ES-I3 (cell line): Measurements from ENCODE around the gene ATXN1.

Experiments
- H3K36me3 ChIP-seq: 2 replicates; pipeline ENCODE4 v1.6.1; 2013; ENCODE audit warnings: mild to moderate bottlenecking, low read length, control low read depth, moderate library complexity; ENCODE audit not compliant: insufficient read depth
- H3K4me1 ChIP-seq: 2 replicates; pipeline ENCODE4 v1.6.1; 2013; ENCODE audit warnings: mild to moderate bottlenecking, control low read depth, low read length; ENCODE audit not compliant: insufficient read depth
- H3K9ac ChIP-seq: 2 replicates; pipeline ENCODE4 v1.6.1; 2013; ENCODE audit warnings: low read depth, mild to moderate bottlenecking, low read length, moderate library complexity
- H3K9me3 ChIP-seq: 2 replicates; pipeline ENCODE4 v1.6.1; 2013; ENCODE audit warnings: mild to moderate bottlenecking, low read length, moderate library complexity; ENCODE audit not compliant: control insufficient read depth, insufficient read depth

Gene ATXN1

GRCh38 chr6:16505711-16506357 is 255.4 kb downstream of the ATXN1 start:
- Histone ChIP-seq H3K36me3 (no peaks in the 10 kb centered on the region), H3K4me1 (no peaks in the 10 kb centered on the region), H3K9me3 (no peaks in the 10 kb centered on the region), H3K9ac (no peak overlapping the region)

- Histone ChIP-seq H3K36me3 (no peaks in the 10 kb centered on the region), H3K4me1 (no peaks in the 10 kb centered on the region), H3K9me3 (no peaks in the 10 kb centered on the region), H3K9ac (no peak overlapping the region)
These were observed 256.7 kb downstream of the ATXN1 start for GRCh38 chr6:16504609-16505008.

- Histone ChIP-seq H3K36me3 (no peaks in the 10 kb centered on the region), H3K9me3 (no peaks in the 10 kb centered on the region), H3K9ac (no peak overlapping the region), H3K4me1 (no peaks in the 10 kb centered on the region)
These were observed 257.3 kb downstream of the ATXN1 start for GRCh38 chr6:16503970-16504415.

GRCh38 chr6:16503241-16503775 is 258.0 kb downstream of the ATXN1 start:
- H3K4me1 ChIP-seq: no peaks in the 10 kb centered on the region

GRCh38 chr6:16498957-16499356 is 262.3 kb downstream of the ATXN1 start:
- Histone ChIP-seq H3K36me3 (no peaks in the 10 kb centered on the region), H3K4me1 (peaks cover 31% of the 10 kb centered on the region), H3K9ac (no peak overlapping the region), H3K9me3 (no peaks in the 10 kb centered on the region)

More at GRCh38 chr6:16503241-16503775, 258.0 kb downstream of the ATXN1 start:
- no peaks in the 10 kb centered on the region for H3K9me3 ChIP-seq
- H3K36me3 ChIP-seq: no peaks in the 10 kb centered on the region
- H3K9ac ChIP-seq: no peak overlapping the region

GRCh38 chr6:16498237-16498636 is 263.0 kb downstream of the ATXN1 start:
- Histone ChIP-seq H3K9ac (no peak overlapping the region), H3K4me1 (peaks cover 37% of the 10 kb centered on the region), H3K9me3 (no peaks in the 10 kb centered on the region)

GRCh38 chr6:16496991-16497801 is 264.1 kb downstream of the ATXN1 start:
- Histone ChIP-seq H3K9me3 (no peaks in the 10 kb centered on the region), H3K4me1 (peaks cover 40% of the 10 kb centered on the region), H3K9ac (no peak overlapping the region), H3K36me3 (no peaks in the 10 kb centered on the region)

More at GRCh38 chr6:16498237-16498636, 263.0 kb downstream of the ATXN1 start:
- no peaks in the 10 kb centered on the region for H3K36me3 ChIP-seq

GRCh38 chr6:16496210-16496609 is 265.1 kb downstream of the ATXN1 start:
- H3K9ac ChIP-seq: no peak overlapping the region
- H3K9me3 ChIP-seq: no peaks in the 10 kb centered on the region
- no peaks in the 10 kb centered on the region for H3K36me3 ChIP-seq
- H3K4me1 ChIP-seq: peaks cover 40% of the 10 kb centered on the region

- H3K4me1 ChIP-seq: peaks cover 40% of the 10 kb centered on the region
- no peaks in the 10 kb centered on the region for H3K36me3 ChIP-seq
- no peak overlapping the region for H3K9ac ChIP-seq
- no peaks in the 10 kb centered on the region for H3K9me3 ChIP-seq
These were observed 266.5 kb downstream of the ATXN1 start for GRCh38 chr6:16494793-16495192.

GRCh38 chr6:16493802-16494201 is 267.5 kb downstream of the ATXN1 start:
- peaks cover 40% of the 10 kb centered on the region for H3K4me1 ChIP-seq
- no peaks in the 10 kb centered on the region for H3K9me3 ChIP-seq
- no peak overlapping the region for H3K9ac ChIP-seq
- H3K36me3 ChIP-seq: no peaks in the 10 kb centered on the region

- Histone ChIP-seq H3K4me1 (peaks cover 40% of the 10 kb centered on the region), H3K9me3 (no peaks in the 10 kb centered on the region), H3K36me3 (no peaks in the 10 kb centered on the region), H3K9ac (no peak overlapping the region)
These were observed 268.1 kb downstream of the ATXN1 start for GRCh38 chr6:16493112-16493511.

GRCh38 chr6:16491666-16492313 is 269.5 kb downstream of the ATXN1 start:
- Histone ChIP-seq H3K9me3 (no peaks in the 10 kb centered on the region), H3K9ac (no peak overlapping the region), H3K36me3 (no peaks in the 10 kb centered on the region), H3K4me1 (peaks cover 30% of the 10 kb centered on the region)

GRCh38 chr6:16490616-16491015 is 270.6 kb downstream of the ATXN1 start:
- H3K9me3 ChIP-seq: no peaks in the 10 kb centered on the region
- no peaks in the 10 kb centered on the region for H3K36me3 ChIP-seq
- H3K4me1 ChIP-seq: peaks cover 20% of the 10 kb centered on the region
- no peak overlapping the region for H3K9ac ChIP-seq

- Histone ChIP-seq H3K36me3 (no peaks in the 10 kb centered on the region), H3K9me3 (no peaks in the 10 kb centered on the region), H3K9ac (no peak overlapping the region), H3K4me1 (peaks cover 8% of the 10 kb centered on the region; the same call in 1 of the 2 replicates)
These were observed 272.4 kb downstream of the ATXN1 start for GRCh38 chr6:16488813-16489212.
